ENCODE results near the gene KLB. TPM values are rescaled to one million over a fixed set of nuclear protein-coding genes. Genes with fewer than 3 reads are reported as not detected.
"Not testable (repeated sequence)": the region's sequence is repeated elsewhere in the genome, so short reads cannot be mapped to it uniquely, and the experiment has no call there.

The KLB gene
- total RNA-seq, 4 donors from 2014 or later, result 0.34 to 0.48 (median 0.38) TPM; not detected in 1

GRCh38 chr4:39407584-39407885, 805 bp downstream of the KLB start:
- Histone ChIP-seq H3K9me3 (no peaks in the 10 kb centered on the region), H3K4me3 (no peak overlapping the region), H3K27me3 (no peaks in the 10 kb centered on the region), H3K4me1 (no peaks in the 10 kb centered on the region), H3K27ac (no peak overlapping the region), H3K36me3 (no peaks in the 10 kb centered on the region)
- DNase-seq, result no peak
- intact Hi-C loops (cut with DNase I), result no loop called here
- 63 to 90% methylated on average over 1 of the region's 1 CpG for WGBS, 2 donors
- TF ChIP-seq POLR2A (IDR thresholded peaks at IDR 0.05), result no peak
- no peak for TF ChIP-seq CTCF (IDR thresholded peaks at IDR 0.05)

- no peak for DNase-seq
- no peak overlapping the region for H3K27ac ChIP-seq
- intact Hi-C loops (cut with DNase I), result no loop called here
- H3K4me3 ChIP-seq, result no peak overlapping the region
- H3K4me1 ChIP-seq, result no peaks in the 10 kb centered on the region
- WGBS, 2 donors, result 46 to 50% methylated on average over 5 of the region's 5 CpGs
- H3K27me3 ChIP-seq, result no peaks in the 10 kb centered on the region
- TF ChIP-seq CTCF (IDR thresholded peaks at IDR 0.05) (no peak), POLR2A (IDR thresholded peaks at IDR 0.05) (no peak)
- H3K36me3 ChIP-seq, result no peaks in the 10 kb centered on the region
- no peaks in the 10 kb centered on the region for H3K9me3 ChIP-seq
Observed at GRCh38 chr4:39410415-39410814, 3.7 kb downstream of the KLB start.

- DNase-seq; H3K4me1 ChIP-seq; H3K4me3 ChIP-seq; H3K9me3 ChIP-seq; H3K27me3 ChIP-seq; H3K27ac ChIP-seq; H3K36me3 ChIP-seq; intact Hi-C loops (cut with DNase I): not testable (repeated sequence)
- 90 to 100% methylated on average over 7 to 8 of the region's 8 CpGs for WGBS, 2 donors
Observed at GRCh38 chr4:39411561-39411960, 4.8 kb downstream of the KLB start.

GRCh38 chr4:39415678-39416283, 9.1 kb downstream of the KLB start:
- DNase-seq, result no peak
- 42 to 56% methylated on average over 2 of the region's 2 CpGs for WGBS, 2 donors
- Histone ChIP-seq H3K9me3 (no peaks in the 10 kb centered on the region), H3K4me1 (no peaks in the 10 kb centered on the region), H3K27me3 (no peaks in the 10 kb centered on the region), H3K36me3 (no peaks in the 10 kb centered on the region), H3K4me3 (no peak overlapping the region), H3K27ac (no peak overlapping the region)
- intact Hi-C loops (cut with DNase I), result no loop called here
- TF ChIP-seq POLR2A (IDR thresholded peaks at IDR 0.05) (no peak), CTCF (IDR thresholded peaks at IDR 0.05) (no peak)

GRCh38 chr4:39422247-39422646, 15.5 kb downstream of the KLB start:
- Histone ChIP-seq H3K4me3 (no peak overlapping the region), H3K27ac (no peak overlapping the region), H3K36me3 (no peaks in the 10 kb centered on the region), H3K9me3 (no peaks in the 10 kb centered on the region), H3K4me1 (peaks cover 0 to 3% (median 0%) of the 10 kb centered on the region in 3 donors), H3K27me3 (no peaks in the 10 kb centered on the region)
- no peak for DNase-seq
- 83 to 92% methylated on average over 3 of the region's 3 CpGs for WGBS, 2 donors
- TF ChIP-seq CTCF (IDR thresholded peaks at IDR 0.05) (no peak), POLR2A (IDR thresholded peaks at IDR 0.05) (no peak)
- intact Hi-C loops (cut with DNase I), result no loop called here

- H3K4me1 ChIP-seq; H3K27me3 ChIP-seq; H3K9me3 ChIP-seq; H3K4me3 ChIP-seq; DNase-seq; H3K27ac ChIP-seq; intact Hi-C loops (cut with DNase I); H3K36me3 ChIP-seq: not testable (repeated sequence)
- 89 to 100% methylated on average over 1 of the region's 1 CpG for WGBS, 2 donors
Observed at GRCh38 chr4:39425297-39425696, 18.6 kb downstream of the KLB start.
